Fibroblast of mammary gland (primary cell): ENCODE results near the gene ETS1.

ENCODE experiments used
- DNase-seq: peaks from one replicate; pipeline ENCODE4 v3.0.0-alpha.2; 2010; ENCODE audit warnings: low read depth
- H3K4me3 ChIP-seq: 2 replicates; pipeline ENCODE4 v1.5.1; 2011; ENCODE audit warnings: low read depth, mild to moderate bottlenecking, low read length, moderate library complexity; ENCODE audit not compliant: control insufficient read depth
- CTCF ChIP-seq: conservative IDR thresholded peaks from 2 replicates; pipeline ENCODE4 v1.5.1; 2011; ENCODE audit warnings: low read depth, low read length, inconsistent platforms; ENCODE audit not compliant: control insufficient read depth, insufficient read depth

The ETS1 gene

DNA sequence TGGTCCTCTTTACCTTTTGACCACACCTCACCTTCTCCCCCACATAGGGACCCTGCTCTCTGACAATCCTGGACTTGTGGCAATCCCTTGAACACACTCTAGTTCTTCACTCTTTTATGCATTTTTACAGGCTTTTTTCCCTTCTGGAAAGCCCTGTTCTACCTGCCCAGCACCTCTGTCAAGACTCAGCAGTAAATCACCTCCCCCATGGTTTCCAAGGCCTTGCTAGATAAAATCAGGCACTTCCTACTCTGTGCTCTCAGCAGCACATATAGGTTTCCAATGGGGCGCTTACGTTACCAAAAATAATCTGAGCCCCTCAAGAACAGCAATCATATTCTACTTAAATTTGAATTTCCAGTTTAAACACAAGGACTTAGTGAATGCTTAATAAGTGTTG lies 53.9 kb downstream of the ETS1 start:
- no peak overlapping the region for H3K4me3 ChIP-seq
- TF ChIP-seq CTCF: no peak
- no peak for DNase-seq

- no peak for TF ChIP-seq CTCF
- no peak for DNase-seq
- H3K4me3 ChIP-seq: no peak overlapping the region
These were observed 54.7 kb downstream of the ETS1 start for GRCh38 chr11:128532572-128533091.

DNA sequence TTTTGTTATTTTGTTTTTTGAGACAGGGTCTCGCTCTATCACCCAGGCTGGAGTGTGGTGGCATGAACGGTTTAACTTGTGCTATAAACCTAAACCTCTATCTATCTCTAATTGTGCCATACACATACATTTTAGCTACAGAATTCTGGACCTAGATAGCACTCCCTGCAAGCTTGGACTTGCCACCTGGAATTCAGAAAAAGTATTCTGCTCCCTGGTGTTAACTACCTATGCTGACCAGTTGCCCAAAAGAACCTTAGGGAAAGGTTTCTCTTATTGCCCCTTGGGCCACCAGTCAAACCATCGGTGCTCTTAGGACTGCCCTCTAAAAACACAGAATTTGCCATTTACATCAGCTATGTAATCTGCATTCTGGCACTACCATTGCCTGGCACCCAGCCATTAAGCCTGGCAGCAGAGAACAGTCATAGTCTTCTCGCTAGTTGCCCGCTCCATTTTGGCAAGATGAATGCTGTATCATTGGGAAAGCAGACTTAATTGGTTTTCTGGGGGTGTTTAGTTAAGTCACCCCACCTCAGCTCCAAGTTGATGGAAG lies 55.3 kb downstream of the ETS1 start:
- DNase-seq: no peak
- H3K4me3 ChIP-seq: no peak overlapping the region
- TF ChIP-seq CTCF: no peak

- H3K4me3 ChIP-seq: no peak overlapping the region
- DNase-seq: no peak
- TF ChIP-seq CTCF: no peak
These were observed 55.8 kb downstream of the ETS1 start for GRCh38 chr11:128531588-128531987.

DNA sequence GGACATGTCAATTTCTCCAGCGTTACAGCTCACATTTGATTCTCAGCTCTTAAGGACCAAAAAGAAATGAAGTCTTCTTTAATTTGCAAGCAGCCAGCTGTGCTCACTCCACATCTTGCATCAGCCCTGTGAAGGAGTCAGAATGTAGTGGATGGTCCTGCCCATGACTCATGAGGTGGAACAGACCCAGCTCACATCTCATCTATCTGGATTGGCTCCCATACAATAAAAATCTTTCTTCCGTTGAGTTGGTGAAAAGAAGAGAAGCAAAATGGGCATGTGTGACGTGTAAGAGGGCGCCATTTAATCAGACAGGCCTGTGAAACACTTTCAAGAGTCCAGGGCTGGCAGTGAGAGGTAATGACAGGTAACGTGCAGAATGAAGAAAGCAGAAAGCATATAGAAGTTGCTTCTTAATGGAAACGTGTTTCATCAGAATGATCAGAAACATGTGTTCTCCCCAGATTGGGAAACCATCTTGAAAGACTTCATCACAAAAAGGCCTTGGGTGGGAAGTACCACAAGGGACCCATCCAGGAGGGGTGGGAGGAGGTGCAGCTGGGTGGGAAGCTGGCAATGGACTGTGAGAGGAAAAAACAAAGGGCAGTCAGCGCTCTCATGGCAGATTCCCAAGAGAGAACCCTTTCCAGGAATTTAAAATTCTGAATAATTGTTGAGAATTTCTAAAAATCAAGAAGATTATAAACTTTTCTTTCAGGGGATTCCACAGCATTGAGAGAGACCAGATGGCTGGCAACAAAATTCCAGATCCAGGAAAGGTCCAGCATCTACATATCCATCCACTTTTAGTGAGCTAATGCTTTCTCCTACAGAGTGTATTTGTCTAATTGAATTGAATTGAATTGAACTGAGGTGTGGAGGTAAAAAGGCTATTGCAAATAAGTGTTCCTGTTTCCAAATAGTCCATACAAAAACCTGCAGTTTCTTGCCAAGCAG lies 57.0 kb downstream of the ETS1 start:
- TF ChIP-seq CTCF: no peak
- no peak overlapping the region for H3K4me3 ChIP-seq
- DNase-seq: peak; percentile 99

- no peak for TF ChIP-seq CTCF
- no peak for DNase-seq
- no peak overlapping the region for H3K4me3 ChIP-seq
These were observed 59.1 kb downstream of the ETS1 start for GRCh38 chr11:128528294-128528693.
